NCI-H1048 (cell line): ENCODE measurements around the gene FOXJ3.

Experiments used
- DNase-seq: peaks from one replicate; lab custom pipeline; 2025; lab: John Stamatoyannopoulos, UW

The FOXJ3 gene

GRCh38 chr1:42167611-42168390 lies 167.2 kb downstream of the FOXJ3 start:
- DNase-seq, result no peak

- no peak for DNase-seq
These were observed 169.4 kb downstream of the FOXJ3 start for GRCh38 chr1:42165511-42166210.

- no peak for DNase-seq
These were observed 170.2 kb downstream of the FOXJ3 start, which contains the start of gene GUCA2A for GRCh38 chr1:42164551-42165420. TSS of gene GUCA2A (minus strand) at chr1:42164745. CDS start at chr1:42164712, 33 bp downstream.

- DNase-seq, result no peak
These were observed 171.2 kb downstream of the FOXJ3 start for GRCh38 chr1:42163536-42164503.

GRCh38 chr1:42163114-42163513 lies 171.9 kb downstream of the FOXJ3 start:
- no peak for DNase-seq

- no peak for DNase-seq
These were observed 172.9 kb downstream of the FOXJ3 start for GRCh38 chr1:42162181-42162580.

GRCh38 chr1:42158189-42158588 lies 176.8 kb downstream of the FOXJ3 start:
- no peak for DNase-seq

GRCh38 chr1:42157667-42158066 lies 177.4 kb downstream of the FOXJ3 start:
- no peak for DNase-seq

- DNase-seq, result no peak
These were observed 179.7 kb downstream of the FOXJ3 start for GRCh38 chr1:42155362-42155761.

- DNase-seq, result no peak
These were observed 180.3 kb downstream of the FOXJ3 start for GRCh38 chr1:42154685-42155084.

- DNase-seq, result no peak
These were observed 181.4 kb downstream of the FOXJ3 start for GRCh38 chr1:42153624-42154023.

- no peak for DNase-seq
These were observed 182.0 kb downstream of the FOXJ3 start, which contains the start of gene GUCA2B for GRCh38 chr1:42152907-42153600. TSS of gene GUCA2B (plus strand) at chr1:42153410. CDS start at chr1:42153451, 41 bp downstream.

- DNase-seq, result no peak
These were observed 182.9 kb downstream of the FOXJ3 start for GRCh38 chr1:42152119-42152518.

- DNase-seq, result no peak
These were observed 184.4 kb downstream of the FOXJ3 start for GRCh38 chr1:42150651-42151050.

- DNase-seq, result no peak
These were observed 186.9 kb downstream of the FOXJ3 start for GRCh38 chr1:42148166-42148565.

- peak; percentile 39 for DNase-seq
These were observed 188.3 kb downstream of the FOXJ3 start for GRCh38 chr1:42146626-42147320.

GRCh38 chr1:42145764-42146625 lies 189.0 kb downstream of the FOXJ3 start:
- DNase-seq, result no peak

GRCh38 chr1:42145389-42145716 lies 189.7 kb downstream of the FOXJ3 start:
- no peak for DNase-seq
